ENCODE data around the gene GSTCD.

GRCh38 chr4:105784761-105785160 is 76.2 kb downstream of the GSTCD start:
- TF ChIP-seq CTCF (conservative IDR thresholded peaks at IDR 0.05; ENCODE audit: low read depth, low read length) (no peak), RFX5 (IDR thresholded peaks at IDR 0.05; ENCODE audit: low read depth, low read length) (no peak)

All from IMR-90 (cell line).